ENCODE results near the gene BLTP1. TPM values are rescaled to one million over a fixed set of nuclear protein-coding genes. Genes with fewer than 3 reads are reported as not detected.

Gene BLTP1
- total and polyA plus RNA-seq, 9 of the 15 experiments (the other 6 are each of a cell fraction or from before 2014, with no cell fraction given): 2.8 to 26.0 (median 13.1) TPM

- TF ChIP-seq MITF (IDR thresholded peaks at IDR 0.05): no peak
- peak; percentile 84; the same call in 1 of the 2 replicates for TF ChIP-seq PHF8 (IDR thresholded peaks at IDR 0.05; ENCODE audit: borderline replicate concordance, low read length)
- peak; percentile 65; the same call in 1 of the 2 replicates for TF ChIP-seq ZBTB2 (IDR thresholded peaks at IDR 0.05)
- TF ChIP-seq KDM5B (IDR thresholded peaks at IDR 0.05; ENCODE audit: insufficient replicate concordance, low read depth, low read length): peak; percentile 41
- TF ChIP-seq CSDE1 (IDR thresholded peaks at IDR 0.05): peak in 1 of 2 experiments; percentile 46; a peak in 1 of 4 replicates
- no peak for TF ChIP-seq ZNF655 (CRISPR knock-in tag; IDR thresholded peaks at IDR 0.05)
- TF ChIP-seq TEAD2 (tag; IDR thresholded peaks at IDR 0.05): no peak
- TF ChIP-seq POLR2A (conservative IDR thresholded peaks at IDR 0.05): peak; percentile 88
- no peak for TF ChIP-seq ZC3H11A (IDR thresholded peaks at IDR 0.05; ENCODE audit: low read depth, low read length)
- TF ChIP-seq KLF10 (CRISPR knock-in tag; IDR thresholded peaks at IDR 0.05): no peak
- TF ChIP-seq YY1 (IDR thresholded peaks at IDR 0.05; ENCODE audit: borderline replicate concordance in 1 of 3, control insufficient read depth in 1 of 3, extremely low read depth in 1 of 3, insufficient read depth in 3 of 3, insufficient read length in 1 of 3, insufficient replicate concordance in 2 of 3, low read depth in 1 of 3, low read length in 2 of 3): peak in 2 of 3 experiments; percentile 17 to 52
- TF ChIP-seq BRCA1 (IDR thresholded peaks at IDR 0.05): no peak
- TF ChIP-seq BRCA1 (CRISPR knock-in tag; IDR thresholded peaks at IDR 0.05): no peak
- TF ChIP-seq SUPT5H (IDR thresholded peaks at IDR 0.05): peak; percentile 86
- no peak for TF ChIP-seq ZNF143 (CRISPR knock-in tag; IDR thresholded peaks at IDR 0.05)
- TF ChIP-seq MLX (CRISPR knock-in tag; conservative IDR thresholded peaks at IDR 0.05): no peak
- TF ChIP-seq TEAD4 (IDR thresholded peaks at IDR 0.05; ENCODE audit: low read length): 0 out of 2 replicates have a peak, but pooled peaks have one; percentile 39
- TF ChIP-seq TEAD4 (CRISPR knock-in tag; IDR thresholded peaks at IDR 0.05; ENCODE audit: borderline replicate concordance): no peak
- no peak for TF ChIP-seq ZSCAN29 (IDR thresholded peaks at IDR 0.05)
- TF ChIP-seq CREM (IDR thresholded peaks at IDR 0.05; ENCODE audit: low read depth): peak; percentile 99
- no peak for TF ChIP-seq EP300 (IDR thresholded peaks at IDR 0.05; ENCODE audit: low read length)
- TF ChIP-seq ZNF274 (IDR thresholded peaks at IDR 0.05; ENCODE audit: borderline replicate concordance, low read depth, low read length): no peak
Measured at GRCh38 chr4:122151982-122152710, at the start of gene BLTP1 (continued).

Data from K562 (cell line).